HG03442 (cell line): Measurements from ENCODE around the gene KRT6B.

Experiments used
- ATAC-seq: cut with Tn5 transposase; IDR thresholded peaks from one replicate; pipeline ENCODE4 v1.9.1; 2021; ENCODE audit warnings: mild to moderate bottlenecking, moderate library complexity; ENCODE audit not compliant: unreplicated experiment

Gene KRT6B

DNA sequence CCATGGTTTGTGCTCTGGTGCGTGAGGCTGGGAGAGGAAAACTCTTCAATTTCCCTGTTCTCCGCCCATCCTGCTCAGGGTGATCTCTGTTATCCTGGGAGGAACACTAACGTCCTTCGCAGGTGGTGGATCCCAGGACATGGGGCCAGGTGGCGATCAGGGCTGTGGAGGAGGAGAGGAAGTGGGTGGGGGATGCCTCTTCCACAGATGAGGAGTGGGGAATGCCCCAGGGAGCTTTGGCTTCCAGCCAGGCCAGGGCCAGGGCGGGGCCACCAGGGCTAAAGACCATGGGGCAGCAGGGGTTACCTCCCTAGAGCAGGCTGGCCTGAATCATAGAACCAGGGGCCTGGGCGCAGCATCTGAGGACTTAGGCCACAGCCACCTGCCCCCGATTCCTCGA lies 14.4 kb downstream of the KRT6B start:
- no peak for ATAC-seq

DNA sequence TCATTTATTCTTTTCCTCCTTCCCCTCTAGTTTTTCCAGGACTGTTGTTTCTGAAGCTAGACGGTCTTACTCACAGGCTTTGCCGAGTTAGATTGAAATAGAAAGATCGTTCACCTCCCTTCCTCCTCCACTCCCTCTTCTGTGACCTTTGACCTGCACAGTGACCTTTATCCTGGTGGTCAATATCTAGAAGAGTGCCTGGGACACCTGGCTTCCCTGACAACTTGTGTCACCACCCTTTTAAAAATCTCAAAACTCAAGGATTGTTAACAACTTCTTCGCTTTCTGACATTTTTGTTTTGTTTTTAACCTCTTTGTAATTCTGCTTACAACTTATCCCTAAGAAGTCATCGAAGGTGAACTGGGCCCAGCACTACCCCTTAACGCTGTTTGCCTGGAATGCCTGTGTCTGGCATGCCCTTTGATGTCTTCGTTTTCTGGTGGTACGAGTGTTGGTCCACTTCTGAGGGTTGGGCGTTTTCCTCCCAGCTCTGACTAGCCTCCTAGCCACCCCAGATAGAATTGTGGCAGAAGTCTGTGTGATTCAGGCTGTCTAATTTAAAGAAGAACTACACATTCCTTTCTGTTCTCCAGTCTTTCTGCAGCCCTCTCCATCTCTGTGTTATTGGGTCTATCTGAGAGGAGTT lies 15.0 kb downstream of the KRT6B start:
- ATAC-seq = no peak

DNA sequence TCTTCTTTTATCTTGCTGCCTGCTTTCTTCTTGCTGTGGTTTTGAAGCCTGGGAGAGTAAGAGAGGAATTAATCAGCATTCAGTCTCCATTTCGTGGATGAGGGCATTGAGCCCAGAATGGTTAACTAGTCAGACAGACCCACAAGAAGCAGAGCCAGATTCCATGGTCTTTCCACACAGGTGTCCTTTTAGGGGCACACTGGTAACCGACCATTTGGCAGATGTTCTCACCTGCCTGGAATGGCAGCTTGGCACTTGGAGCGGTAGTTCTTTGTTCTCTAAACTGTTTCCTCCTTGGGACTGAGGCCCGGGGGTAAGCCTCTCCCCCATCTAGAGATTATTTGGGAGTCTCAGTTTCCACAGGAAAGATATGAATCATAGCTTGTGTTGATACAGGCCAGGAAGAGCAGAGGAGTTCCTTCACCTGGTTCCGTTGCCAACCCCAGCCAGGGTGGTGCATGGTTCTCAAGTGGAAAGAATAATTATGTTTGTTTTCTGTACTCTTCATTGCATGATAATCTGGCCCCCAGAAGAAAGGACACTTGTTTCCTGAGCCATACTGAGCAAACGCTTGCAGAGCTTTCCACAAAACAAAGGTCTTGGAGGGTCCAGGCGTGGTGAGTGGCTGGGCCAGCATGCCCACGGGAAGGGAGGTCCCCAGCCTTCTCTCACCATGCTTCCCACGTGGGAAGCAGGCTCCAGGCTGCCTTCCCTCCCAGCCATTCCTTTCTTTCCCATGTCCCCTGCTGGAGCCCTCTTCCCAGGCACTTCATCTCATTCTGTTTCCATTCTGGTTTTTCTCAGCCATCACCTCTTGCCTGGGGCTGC lies 15.7 kb downstream of the KRT6B start:
- no peak for ATAC-seq

- ATAC-seq = no peak
Measured at GRCh38 chr12:52435659-52435999, 16.3 kb downstream of the KRT6B start.

- no peak for ATAC-seq
Measured at GRCh38 chr12:52434760-52435530, 17.0 kb downstream of the KRT6B start.

- no peak for ATAC-seq
Measured at GRCh38 chr12:52434081-52434733, 17.7 kb downstream of the KRT6B start, which contains the start of gene KRT75. KRT75 (minus strand) TSS chr12:52434371; CDS start chr12:52434304, 67 bp downstream.

DNA sequence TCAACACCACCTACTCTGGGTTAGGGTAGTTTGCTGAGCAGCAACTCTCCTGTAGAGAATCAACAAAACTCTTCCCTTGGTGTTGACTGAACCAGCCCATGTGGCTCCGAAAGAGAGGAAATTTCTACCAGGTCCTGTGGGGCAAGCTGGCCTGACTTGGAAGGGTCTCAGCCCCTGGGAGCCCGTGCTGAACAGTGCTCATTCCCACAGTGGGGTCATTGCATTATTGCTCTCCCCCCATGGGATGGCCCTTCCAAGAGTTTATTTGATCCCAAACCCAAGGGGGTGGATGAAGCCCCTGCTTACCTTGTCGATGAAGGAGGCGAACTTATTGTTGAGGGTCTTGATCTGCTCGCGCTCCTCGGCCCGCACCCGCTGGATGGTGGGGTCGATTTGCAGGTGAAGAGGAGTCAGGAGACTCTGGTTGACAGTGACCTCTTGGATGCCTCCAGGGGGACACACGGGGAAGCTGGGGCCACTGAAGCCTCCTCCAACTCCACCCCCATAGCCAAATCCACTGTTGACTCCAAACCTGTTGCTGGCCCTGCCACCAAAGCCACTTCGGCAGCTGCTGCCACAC lies 18.4 kb downstream of the KRT6B start:
- no peak for ATAC-seq

GRCh38 chr12:52432559-52433207 lies 19.3 kb downstream of the KRT6B start:
- no peak for ATAC-seq

GRCh38 chr12:52428121-52428520 lies 23.8 kb downstream of the KRT6B start:
- ATAC-seq = no peak

DNA sequence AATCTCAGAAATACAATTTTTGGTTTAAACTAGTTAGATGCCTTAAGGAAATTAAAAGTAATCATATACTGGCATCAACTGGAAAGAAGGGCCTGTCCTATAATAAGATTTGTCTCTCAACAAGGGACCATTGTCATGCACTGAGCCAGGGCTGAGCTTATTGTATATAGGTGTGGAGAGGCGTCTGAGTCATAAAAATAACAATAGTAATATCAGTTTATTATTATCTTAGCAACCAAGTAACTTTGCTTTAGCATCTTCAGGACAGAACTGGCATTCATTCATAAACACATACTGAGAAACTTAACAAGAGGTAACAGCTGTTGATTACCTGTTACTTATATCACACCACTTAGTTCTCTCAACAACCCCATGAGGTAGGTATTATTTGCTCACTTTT lies 24.9 kb downstream of the KRT6B start:
- no peak for ATAC-seq

DNA sequence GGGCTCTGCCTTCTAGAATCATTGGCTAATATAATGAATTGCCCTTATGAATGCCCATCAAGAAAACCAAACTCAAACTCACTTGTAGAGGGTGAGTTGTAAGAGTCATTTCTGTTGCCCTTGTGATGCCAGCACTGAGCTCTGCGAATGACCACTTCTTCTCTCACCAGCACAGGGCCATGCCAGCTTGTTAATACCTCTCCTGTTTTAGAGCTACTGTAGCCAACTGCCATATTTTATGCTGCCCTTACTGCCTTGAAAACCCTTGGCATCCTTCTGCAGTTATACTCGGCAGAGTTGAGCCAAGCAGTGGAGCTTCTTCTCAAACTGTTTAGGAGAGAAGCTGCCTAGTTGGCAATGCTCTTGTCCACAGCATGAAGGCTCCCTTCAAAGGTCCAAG lies 25.9 kb downstream of the KRT6B start:
- no peak for ATAC-seq

DNA sequence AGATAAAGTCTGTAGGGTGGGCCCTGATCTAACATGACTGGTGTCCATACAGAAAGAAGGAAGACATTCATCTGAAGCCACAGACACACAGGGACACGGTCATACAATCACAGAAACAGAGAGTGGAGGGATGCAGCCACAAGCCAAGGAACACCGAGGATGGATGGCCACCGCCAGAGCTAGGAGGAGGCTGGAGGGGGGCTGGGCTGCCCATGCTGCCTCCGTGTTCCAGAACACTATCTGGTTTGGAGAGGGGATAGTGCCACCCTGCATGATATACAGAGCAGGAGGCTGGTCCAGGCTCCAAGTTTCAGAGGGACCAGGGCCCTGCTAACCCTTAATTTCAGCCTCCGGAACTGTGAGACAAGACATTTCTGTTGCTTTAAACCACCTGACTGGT lies 26.5 kb downstream of the KRT6B start:
- no peak for ATAC-seq

DNA sequence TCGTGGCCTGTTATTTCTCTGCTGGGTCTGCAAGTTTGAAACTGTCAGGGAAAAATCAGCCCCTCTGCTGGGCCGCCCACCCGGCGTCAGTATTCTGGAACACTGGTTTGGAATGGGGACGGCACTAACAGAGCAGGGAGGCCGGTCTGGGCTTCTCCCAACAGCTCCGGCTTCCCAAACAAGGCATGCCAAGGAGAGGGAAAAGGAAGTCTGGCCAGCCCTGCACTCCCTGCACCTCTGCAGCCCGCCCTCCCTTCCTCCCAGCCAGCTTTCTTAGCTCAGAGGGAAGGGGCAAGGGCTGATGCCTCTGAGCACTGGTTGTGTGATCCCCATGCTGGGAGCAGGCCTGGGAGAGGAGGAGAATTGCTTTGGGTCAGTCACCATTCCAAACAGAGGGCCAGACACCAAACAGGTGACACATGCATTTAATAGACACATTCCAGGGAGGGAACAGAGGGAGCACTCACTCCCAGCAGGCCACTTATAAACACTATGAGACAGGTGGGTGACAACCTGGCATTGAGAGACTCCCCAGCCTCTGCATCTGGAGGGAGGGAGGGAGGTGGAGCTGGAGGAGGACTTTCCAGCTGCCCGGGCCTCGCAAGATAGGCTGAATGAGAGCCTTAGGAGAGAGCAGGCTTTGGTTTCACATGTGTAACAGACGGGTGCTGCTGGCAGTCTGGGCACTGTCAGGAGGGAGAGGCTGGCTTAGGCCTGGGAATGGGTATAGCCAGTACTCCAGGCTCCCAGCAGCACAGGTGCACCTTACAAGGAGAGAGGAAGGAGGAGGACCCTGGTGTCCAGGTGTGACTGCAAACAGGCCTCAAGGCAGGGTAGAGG lies 28.1 kb downstream of the KRT6B start:
- no peak for ATAC-seq

- no peak for ATAC-seq
Measured at GRCh38 chr12:52423035-52423434, 28.9 kb downstream of the KRT6B start.

DNA sequence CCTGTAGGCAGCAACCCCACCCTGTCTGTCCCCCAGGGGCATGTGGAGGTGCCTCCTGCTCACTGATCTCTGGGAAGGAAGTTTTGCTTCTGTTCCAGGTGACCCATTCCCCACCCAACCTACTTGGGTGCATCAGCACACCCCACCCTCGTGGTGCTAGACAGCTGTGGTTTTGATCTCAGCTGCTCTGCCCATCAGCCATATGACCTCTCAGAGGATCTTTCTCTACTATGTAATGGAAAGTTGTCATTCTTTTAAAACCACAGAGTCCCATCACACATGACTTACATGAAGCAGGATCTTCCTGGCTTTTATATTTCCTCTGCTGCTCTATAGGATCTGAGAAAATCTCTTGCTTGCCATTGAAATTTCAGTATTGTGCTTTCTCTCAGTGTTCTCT lies 32.3 kb downstream of the KRT6B start:
- ATAC-seq = no peak

DNA sequence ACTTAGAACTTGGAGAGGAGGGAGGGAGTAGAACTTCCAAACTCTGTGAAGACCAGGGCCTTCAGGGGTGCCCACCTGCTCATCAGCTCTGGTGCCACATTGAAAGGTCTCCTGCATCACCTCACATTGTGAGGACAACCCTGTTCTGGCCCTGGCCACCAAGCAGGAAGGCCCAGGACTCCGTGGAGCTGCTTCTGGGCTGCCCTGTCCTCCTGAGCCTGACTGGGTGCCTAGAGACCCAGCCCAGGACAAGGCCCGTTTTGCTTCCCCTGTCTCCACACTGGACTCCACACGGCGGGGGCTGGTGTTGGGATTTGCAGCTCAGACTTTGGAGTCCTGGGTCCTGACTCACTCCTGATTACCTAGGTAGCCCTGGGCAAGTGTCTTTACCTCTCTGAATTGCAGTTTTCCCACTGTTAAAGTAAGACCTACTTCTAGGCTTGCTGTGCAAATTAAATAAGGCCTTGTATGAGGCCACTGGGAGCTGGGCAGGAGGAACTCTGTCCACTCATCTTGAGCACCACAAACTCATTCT lies 33.3 kb downstream of the KRT6B start:
- no peak for ATAC-seq

DNA sequence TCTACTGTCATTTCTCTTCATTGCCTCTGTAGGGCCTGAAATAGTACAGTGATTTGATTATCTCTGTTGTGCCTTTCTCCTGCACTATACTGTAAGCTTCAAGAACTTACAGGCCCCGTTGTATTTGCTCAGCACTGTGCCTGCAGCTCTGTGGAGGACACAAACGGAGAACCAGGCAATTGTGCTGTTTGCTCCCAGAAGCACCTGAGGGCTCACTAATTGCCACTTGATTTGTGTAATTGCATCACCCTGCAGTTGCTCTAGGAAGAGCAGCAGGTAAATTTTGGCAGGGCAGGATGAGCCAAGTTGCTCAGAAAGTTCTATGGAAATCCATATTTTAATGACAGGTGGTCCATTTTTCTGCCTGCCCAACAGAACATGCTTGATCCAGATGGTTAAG lies 34.2 kb downstream of the KRT6B start:
- ATAC-seq = no peak

DNA sequence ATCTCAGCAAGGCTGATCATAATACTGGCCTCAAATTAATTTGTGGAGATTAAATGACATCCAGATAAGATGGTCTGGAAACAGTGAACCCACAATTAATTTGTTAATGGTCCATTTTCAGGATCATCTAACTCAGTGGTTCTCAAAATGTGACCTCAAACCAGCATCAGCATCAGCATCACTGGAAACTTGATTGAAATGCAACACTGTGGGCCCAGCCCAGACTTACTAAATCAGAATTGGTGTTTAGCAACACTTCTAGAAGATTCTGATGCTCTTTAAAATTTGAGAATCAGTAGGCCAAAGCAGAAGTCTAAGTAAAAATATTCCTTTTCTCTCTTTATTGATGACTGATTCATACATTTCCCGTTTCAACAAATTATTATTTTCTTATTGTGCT lies 35.2 kb downstream of the KRT6B start:
- no peak for ATAC-seq
